Measurements from ENCODE around the gene CHAC1. TPM values are rescaled to one million over a fixed set of nuclear protein-coding genes. Genes with fewer than 3 reads are reported as not detected.
"Not testable (repeated sequence)": the region's sequence is repeated elsewhere in the genome, so short reads cannot be mapped to it uniquely, and the experiment has no call there.

Gene CHAC1
- total RNA-seq, 2 donors from 2014 or later: 4.0 to 20.9 TPM

DNA sequence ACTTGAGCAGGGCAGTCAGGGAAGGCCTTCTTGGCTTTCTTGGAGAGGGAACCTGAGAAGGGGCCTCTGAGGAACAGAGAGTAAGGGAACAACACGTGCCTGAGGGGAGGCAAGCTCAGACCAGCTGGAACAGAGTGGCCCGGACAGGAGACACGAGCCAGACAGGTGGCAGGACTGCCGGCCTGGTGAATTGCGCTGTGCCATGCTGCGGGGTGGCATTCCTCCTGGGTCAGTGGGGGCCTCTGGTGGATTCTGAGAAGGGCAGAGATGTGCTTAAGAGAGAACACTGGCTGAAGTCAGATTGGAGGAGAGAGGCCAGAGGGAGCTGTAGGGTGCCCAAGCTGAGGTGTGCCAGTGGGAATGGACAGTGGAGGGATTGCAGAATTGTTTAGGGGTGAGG lies 4.9 kb downstream of the CHAC1 start:
- intact Hi-C loops (cut with DNase I): no loop called here
- Histone ChIP-seq H3K27ac (no peak overlapping the region), H3K9me3 (no peaks in the 10 kb centered on the region), H3K36me3 (no peaks in the 10 kb centered on the region), H3K4me3 (no peak overlapping the region), H3K4me1 (peaks cover 14% of the 10 kb centered on the region), H3K9ac (ENCODE audit: low read depth in 2 of 2, low read length in 2 of 2) (no peak overlapping the region), H3K27me3 (no peaks in the 10 kb centered on the region)
- DNase-seq: no peak
- TF ChIP-seq, protein P1, sequence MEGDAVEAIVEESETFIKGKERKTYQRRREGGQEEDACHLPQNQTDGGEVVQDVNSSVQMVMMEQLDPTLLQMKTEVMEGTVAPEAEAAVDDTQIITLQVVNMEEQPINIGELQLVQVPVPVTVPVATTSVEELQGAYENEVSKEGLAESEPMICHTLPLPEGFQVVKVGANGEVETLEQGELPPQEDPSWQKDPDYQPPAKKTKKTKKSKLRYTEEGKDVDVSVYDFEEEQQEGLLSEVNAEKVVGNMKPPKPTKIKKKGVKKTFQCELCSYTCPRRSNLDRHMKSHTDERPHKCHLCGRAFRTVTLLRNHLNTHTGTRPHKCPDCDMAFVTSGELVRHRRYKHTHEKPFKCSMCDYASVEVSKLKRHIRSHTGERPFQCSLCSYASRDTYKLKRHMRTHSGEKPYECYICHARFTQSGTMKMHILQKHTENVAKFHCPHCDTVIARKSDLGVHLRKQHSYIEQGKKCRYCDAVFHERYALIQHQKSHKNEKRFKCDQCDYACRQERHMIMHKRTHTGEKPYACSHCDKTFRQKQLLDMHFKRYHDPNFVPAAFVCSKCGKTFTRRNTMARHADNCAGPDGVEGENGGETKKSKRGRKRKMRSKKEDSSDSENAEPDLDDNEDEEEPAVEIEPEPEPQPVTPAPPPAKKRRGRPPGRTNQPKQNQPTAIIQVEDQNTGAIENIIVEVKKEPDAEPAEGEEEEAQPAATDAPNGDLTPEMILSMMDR (IDR thresholded peaks at IDR 0.05): no peak

DNA sequence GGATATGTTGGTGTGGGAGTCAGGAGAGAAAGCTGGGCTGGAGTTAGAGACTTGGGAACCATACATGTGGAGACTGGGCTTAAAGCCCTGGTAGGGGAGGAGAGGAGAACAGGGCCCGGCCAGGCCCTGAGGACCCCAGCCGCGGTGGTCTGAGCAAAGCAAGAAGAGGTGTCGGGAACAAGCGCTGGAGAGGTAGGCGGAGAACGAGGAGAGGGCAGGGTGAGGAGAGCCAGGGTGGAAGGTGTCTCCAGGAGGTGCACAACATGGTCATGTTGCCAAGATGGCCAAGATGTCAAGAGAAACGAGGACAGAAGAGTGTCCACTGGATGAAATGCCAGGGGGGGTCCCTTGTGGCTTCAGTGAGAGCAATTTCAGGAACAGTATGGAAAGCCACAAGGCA lies 5.5 kb downstream of the CHAC1 start:
- intact Hi-C loops (cut with DNase I): no loop called here
- TF ChIP-seq, protein P1 (IDR thresholded peaks at IDR 0.05): no peak
- Histone ChIP-seq H3K4me3 (no peak overlapping the region), H3K27me3 (no peaks in the 10 kb centered on the region), H3K9ac (ENCODE audit: low read depth in 2 of 2, low read length in 2 of 2) (no peak overlapping the region), H3K36me3 (no peaks in the 10 kb centered on the region), H3K4me1 (peaks cover 12% of the 10 kb centered on the region), H3K9me3 (no peaks in the 10 kb centered on the region), H3K27ac (no peak overlapping the region)
- no peak for DNase-seq

DNA sequence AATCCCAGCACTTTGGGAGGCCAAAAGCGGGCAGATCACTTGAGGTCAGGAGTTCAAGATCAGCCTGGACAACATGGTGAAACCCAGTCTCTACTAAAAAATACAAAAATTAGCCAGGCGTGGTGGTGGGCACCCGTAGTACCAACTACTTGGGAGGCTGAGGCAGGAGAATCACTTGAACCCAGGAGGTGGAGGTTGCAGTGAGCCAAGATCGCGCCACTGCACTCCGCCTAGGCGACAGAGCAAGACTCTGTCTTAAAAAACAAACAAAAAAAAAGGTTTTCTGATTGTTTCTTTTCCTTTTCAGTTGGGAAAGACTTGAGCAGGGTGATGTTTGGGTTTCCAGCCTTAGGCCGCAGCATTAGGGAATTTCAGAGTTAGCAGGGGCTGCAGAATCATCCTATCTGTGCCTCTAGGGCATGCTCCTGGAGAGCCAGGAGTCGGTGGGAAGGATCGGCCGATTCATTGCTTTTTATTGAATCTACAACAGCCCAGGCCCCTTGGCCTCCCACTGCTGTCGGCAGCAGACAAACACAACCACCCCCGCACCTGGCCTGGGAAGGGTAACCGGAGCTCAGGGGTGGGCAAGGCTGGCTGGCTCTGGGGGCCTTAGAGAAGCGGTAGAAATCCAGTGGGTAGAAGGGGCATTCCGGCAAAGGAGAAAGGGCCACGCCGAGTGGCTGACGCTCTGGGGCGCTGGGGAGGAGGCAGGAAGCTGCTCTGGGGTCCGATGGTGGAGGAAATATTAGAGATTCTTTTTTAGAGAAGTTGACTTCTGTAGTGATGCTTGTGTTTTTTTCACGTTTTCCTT lies 6.3 kb downstream of the CHAC1 start:
- Histone ChIP-seq H3K4me3 (no peak overlapping the region), H3K9me3 (no peaks in the 10 kb centered on the region), H3K9ac (ENCODE audit: low read depth in 2 of 2, low read length in 2 of 2) (no peak overlapping the region), H3K27ac (no peak overlapping the region), H3K4me1 (peaks cover 8% of the 10 kb centered on the region), H3K27me3 (no peaks in the 10 kb centered on the region), H3K36me3 (no peaks in the 10 kb centered on the region)
- TF ChIP-seq, protein P1 (IDR thresholded peaks at IDR 0.05): no peak
- no peak for DNase-seq
- intact Hi-C loops (cut with DNase I): no loop called here

DNA sequence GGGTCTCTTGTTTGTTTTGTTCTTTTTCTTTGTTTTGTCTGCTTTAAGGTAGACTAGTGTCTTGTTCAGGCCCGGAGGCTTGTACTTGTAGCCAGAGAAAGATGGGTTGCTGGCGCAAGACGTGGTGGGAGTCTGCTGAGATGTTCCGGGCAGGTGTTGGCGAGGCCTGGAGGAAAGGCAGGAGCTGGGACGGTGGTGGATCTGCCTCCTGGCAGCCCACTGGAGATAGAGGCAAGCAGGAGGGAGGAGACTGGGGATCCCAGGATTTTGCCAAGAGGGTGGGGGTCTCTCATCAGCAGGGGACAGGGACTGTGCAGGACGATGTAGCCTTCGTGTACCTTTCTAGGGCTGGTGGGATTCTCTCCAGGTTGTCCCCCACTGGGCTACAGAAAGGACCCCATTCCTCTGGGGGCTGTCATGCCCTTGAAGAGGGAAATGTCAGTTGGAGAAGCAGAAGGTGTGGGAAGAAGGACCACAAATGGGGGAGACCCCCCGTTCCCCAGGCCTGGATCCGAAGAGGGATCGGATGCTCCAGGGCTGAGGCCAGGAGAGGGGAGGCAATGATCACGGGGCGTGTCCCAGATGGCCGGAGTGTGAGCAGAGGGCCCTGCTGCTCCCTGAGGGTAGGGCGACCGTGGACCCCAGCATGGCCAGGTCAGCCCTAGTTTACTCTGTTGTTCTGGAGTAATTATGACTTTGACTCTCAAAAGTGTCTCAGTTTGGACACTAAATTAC lies 7.0 kb downstream of the CHAC1 start:
- no peak overlapping the region for H3K4me3 ChIP-seq
- TF ChIP-seq, protein P1 (IDR thresholded peaks at IDR 0.05): no peak
- no peak for DNase-seq
- no peaks in the 10 kb centered on the region for H3K27me3 ChIP-seq
- H3K36me3 ChIP-seq: no peaks in the 10 kb centered on the region
- intact Hi-C loops (cut with DNase I): no loop called here
- H3K4me1 ChIP-seq: peaks cover 8% of the 10 kb centered on the region
- peak overlapping the region; percentile 49 for H3K27ac ChIP-seq
- no peaks in the 10 kb centered on the region for H3K9me3 ChIP-seq
- H3K9ac ChIP-seq (ENCODE audit: low read depth in 2 of 2, low read length in 2 of 2): peak overlapping the region in 1 of 2 donors; percentile 29

DNA sequence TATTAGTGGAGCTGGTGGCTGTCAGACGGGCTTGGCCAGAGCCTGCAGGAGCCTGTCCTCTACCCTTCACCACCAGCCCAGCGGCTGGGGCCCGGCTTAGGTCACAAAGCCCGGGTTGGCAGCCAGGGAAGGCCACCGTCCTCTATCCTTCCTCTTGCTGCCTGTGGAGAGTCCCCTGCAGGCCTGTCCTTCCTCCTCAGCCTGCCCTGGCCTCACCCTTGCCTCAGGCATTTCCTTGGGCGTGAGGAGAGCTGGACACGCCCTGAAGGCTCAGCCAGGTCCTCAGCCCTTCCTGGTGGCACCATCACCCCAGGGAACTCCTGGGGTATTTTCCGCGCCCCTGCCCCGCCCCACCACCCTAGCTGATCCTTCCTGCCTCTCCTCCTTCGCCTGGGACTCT lies 7.7 kb downstream of the CHAC1 start:
- peak; percentile 86 for DNase-seq
- no peaks in the 10 kb centered on the region for H3K27me3 ChIP-seq
- TF ChIP-seq, protein P1 (IDR thresholded peaks at IDR 0.05): no peak
- intact Hi-C loops (cut with DNase I): no loop called here
- H3K9me3 ChIP-seq: no peaks in the 10 kb centered on the region
- peaks cover 8% of the 10 kb centered on the region for H3K4me1 ChIP-seq
- peak overlapping the region in 1 of 2 donors; percentile 29 for H3K9ac ChIP-seq (ENCODE audit: low read depth in 2 of 2, low read length in 2 of 2)
- H3K36me3 ChIP-seq: no peaks in the 10 kb centered on the region
- H3K4me3 ChIP-seq: no peak overlapping the region
- peak overlapping the region; percentile 49 for H3K27ac ChIP-seq

DNA sequence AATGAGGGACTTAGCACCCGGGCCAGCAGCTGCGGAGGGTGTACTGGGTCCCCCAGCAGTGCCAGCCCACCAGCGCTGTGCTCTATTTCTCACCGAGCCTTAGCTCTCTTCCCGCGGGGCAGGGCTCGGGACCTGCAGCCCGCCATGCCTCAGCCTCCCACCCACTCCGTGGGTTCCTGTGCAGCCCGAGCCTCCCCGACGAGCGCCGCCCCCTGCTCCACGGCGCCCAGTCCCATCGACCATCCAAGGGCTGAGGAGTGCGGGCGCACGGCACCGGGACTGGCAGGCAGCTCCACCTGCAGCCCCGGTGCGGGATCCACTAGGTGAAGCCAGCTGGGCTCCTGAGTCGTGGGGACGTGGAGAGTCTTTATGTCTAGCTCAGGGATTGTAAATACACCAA lies 8.5 kb downstream of the CHAC1 start:
- H3K27me3 ChIP-seq; intact Hi-C loops (cut with DNase I); H3K4me1 ChIP-seq; DNase-seq; H3K27ac ChIP-seq; H3K4me3 ChIP-seq; H3K9ac ChIP-seq (ENCODE audit: low read depth in 2 of 2, low read length in 2 of 2); H3K9me3 ChIP-seq; H3K36me3 ChIP-seq: not testable (repeated sequence)

DNA sequence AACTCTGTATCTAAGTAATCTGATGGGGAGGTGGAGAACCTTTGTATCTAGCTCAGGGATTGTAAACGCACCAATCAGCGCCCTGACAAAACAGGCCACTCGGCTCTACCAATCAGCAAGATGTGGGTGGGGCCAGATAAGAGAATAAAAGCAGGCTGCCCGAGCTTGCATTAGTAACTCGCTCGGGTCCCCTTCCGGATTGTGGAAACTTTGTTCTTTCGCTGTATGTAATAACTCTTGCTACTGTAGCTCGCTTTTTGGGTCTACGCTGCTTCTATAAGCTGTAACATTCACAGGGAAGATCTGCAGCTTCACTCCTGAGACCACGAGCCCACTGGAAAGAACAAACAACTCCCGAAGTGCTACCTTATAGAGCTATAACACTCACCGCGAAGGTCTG lies 9.0 kb downstream of the CHAC1 start:
- intact Hi-C loops (cut with DNase I); H3K27ac ChIP-seq; H3K36me3 ChIP-seq; H3K9me3 ChIP-seq; H3K4me1 ChIP-seq; H3K27me3 ChIP-seq; DNase-seq; H3K9ac ChIP-seq (ENCODE audit: low read depth in 2 of 2, low read length in 2 of 2); H3K4me3 ChIP-seq: not testable (repeated sequence)
